HepG2 (cell line): ENCODE data around the gene ERP44. TPM values are rescaled to one million over a fixed set of nuclear protein-coding genes. Genes with fewer than 3 reads are reported as not detected.

Experiments
- ATAC-seq: fragments of 200-7000 bp; cut with Tn5 transposase; 3 replicates; pipeline ENCODE4 v1.9.1; 2020; ENCODE audit warnings: mild to moderate bottlenecking, moderate library complexity
- BruUV-seq: library from RNA; stranded (reverse); fragments of 400-500 nt; replicated peaks from 2 replicates; lab custom pipeline; 2021; lab: Mats Ljungman, UMichigan
- CTCF ChIA-PET: fragments of 300-600 bp; formaldehyde crosslinking; extraction: SDS; loops from one replicate; lab custom pipeline; 2021; ENCODE audit warnings: low total read pairs, inconsistent platforms, low intra/inter-chr PET ratio; lab: Yijun Ruan, JAX
- POLR2A ChIA-PET: fragments of 350-600 bp; sonication (Branson Sonifier 250); formaldehyde crosslinking; loops from one replicate; lab custom pipeline; 2020; ENCODE audit warnings: antibody characterized with exemption, inconsistent platforms; lab: Yijun Ruan, JAX
- DNase-seq: peaks from one replicate; pipeline ENCODE4 v3.0.0-alpha.2; 2015; ENCODE audit warnings: low spot score
- FAIRE-seq: peaks from 3 replicates; lab custom pipeline; 2011; peaks lifted over from hg19 to GRCh38; lab: Jason Lieb, UNC
- H2AFZ ChIP-seq: one replicate; pipeline ENCODE4 v1.6.1; 2011; ENCODE audit warnings: low read length, inconsistent platforms
- H3K27ac ChIP-seq: fragments of 300-600 bp; 3 replicates; pipeline ENCODE4 v1.8.0; 2011; ENCODE audit warnings: mixed run types, mild to moderate bottlenecking, mixed read lengths, low read length, inconsistent platforms; ENCODE audit not compliant: insufficient read depth; ENCODE audit errors: extremely low read length
- H3K27me3 ChIP-seq, 2 experiments: fragments of 200-600 bp in 1 of 2; 2 replicates in 1 of 2; 3 replicates in 1 of 2; pipeline versions ENCODE4 v1.6.0 to v1.8.0; 2011; ENCODE audit warnings: low read length in 2 of 2, mild to moderate bottlenecking in 2 of 2, moderate library complexity in 2 of 2, inconsistent platforms in 1 of 2; ENCODE audit not compliant: insufficient read depth in 2 of 2, control insufficient read depth in 1 of 2
- H3K36me3 ChIP-seq, 2 experiments: fragments of 200-600 bp in 1 of 2; replicated peaks in 1 of 2; 2 replicates in 1 of 2; 3 replicates in 1 of 2; pipeline versions ENCODE4 v1.5.1 to v1.8.0; 2011; ENCODE audit warnings: low read length in 2 of 2, inconsistent platforms in 1 of 2; ENCODE audit not compliant: insufficient read depth in 2 of 2, control insufficient read depth in 1 of 2
- H3K4me1 ChIP-seq: 2 replicates; pipeline ENCODE4 v1.5.1; 2012; ENCODE audit warnings: low read length, inconsistent platforms; ENCODE audit not compliant: insufficient read depth
- H3K4me2 ChIP-seq: 2 replicates; pipeline ENCODE4 v1.6.0; 2011; ENCODE audit warnings: low read depth, low read length, inconsistent platforms
- H3K4me3 ChIP-seq, 3 experiments: fragments of 200-600 bp in 1 of 3; sonication (generic), shearing (Covaris generic) in 1 of 3; replicated peaks in 1 of 3; 2 replicates each; pipeline ENCODE4 v1.5.1; 2011 to 2016; ENCODE audit warnings: low read length in 3 of 3, inconsistent platforms in 2 of 3, low read depth in 2 of 3, mild to moderate bottlenecking in 2 of 3, control low read depth in 1 of 3, mixed read lengths in 1 of 3; ENCODE audit not compliant: insufficient read depth in 1 of 3
- H3K79me2 ChIP-seq: one replicate; pipeline ENCODE4 v1.6.1; 2011; ENCODE audit warnings: low read length, inconsistent platforms; ENCODE audit not compliant: insufficient read depth
- H3K9ac ChIP-seq: 2 replicates; pipeline ENCODE4 v1.6.0; 2011; ENCODE audit warnings: mild to moderate bottlenecking, low read depth, low read length, inconsistent platforms; ENCODE audit not compliant: insufficient read depth
- H3K9me3 ChIP-seq: 2 replicates; pipeline ENCODE4 v1.5.1; 2012; ENCODE audit warnings: mild to moderate bottlenecking, low read length
- H4K20me1 ChIP-seq: 2 replicates; pipeline ENCODE4 v1.6.0; 2011; ENCODE audit warnings: inconsistent platforms, mild to moderate bottlenecking, low read length, moderate library complexity; ENCODE audit not compliant: insufficient read depth
- EZH2 ChIP-seq: conservative IDR thresholded peaks from 2 replicates; pipeline ENCODE4 v1.6.1; 2012; ENCODE audit warnings: mild to moderate bottlenecking, low read depth, low read length, moderate library complexity
- GABPA ChIP-seq, 2 experiments: IDR thresholded peaks; 2 replicates each; pipeline ENCODE4 v1.6.1; 2011 to 2016; ENCODE audit warnings: low read depth in 2 of 2, low read length in 1 of 2, missing biosample characterization in 1 of 2, missing genetic modification characterization in 1 of 2
- HNRNPL ChIP-seq: fragments of 200-400 bp; formaldehyde crosslinking; IDR thresholded peaks from 2 replicates; pipeline ENCODE4 v1.6.1; 2017; ENCODE audit warnings: mild to moderate bottlenecking, low read depth, low read length
- MYPOP ChIP-seq: sonication (generic); formaldehyde crosslinking; IDR thresholded peaks from 2 replicates; pipeline ENCODE4 v1.8.1; 2023; ENCODE audit warnings: mild to moderate bottlenecking, moderate library complexity, missing genetic modification reagents
- SNAPC4 ChIP-seq: sonication (generic); formaldehyde crosslinking; IDR thresholded peaks from 2 replicates; pipeline ENCODE4 v1.4.0; 2020; ENCODE audit warnings: mild to moderate bottlenecking, missing genetic modification reagents
- SP4 ChIP-seq: sonication (generic); formaldehyde crosslinking; IDR thresholded peaks from 2 replicates; pipeline ENCODE4 v1.8.1; 2023; ENCODE audit warnings: mild to moderate bottlenecking, missing genetic modification reagents
- SYNCRIP ChIP-seq: fragments of 200-400 bp; formaldehyde crosslinking; IDR thresholded peaks from 2 replicates; pipeline ENCODE4 v1.6.1; 2018; ENCODE audit warnings: mild to moderate bottlenecking, low read depth, low read length; ENCODE audit not compliant: insufficient read depth
- TCF7 ChIP-seq: sonication (generic); IDR thresholded peaks from 2 replicates; pipeline ENCODE4 v1.6.1; 2016; ENCODE audit warnings: antibody characterized with exemption, low read depth
- YY1 ChIP-seq: IDR thresholded peaks from 2 replicates; pipeline ENCODE4 v1.6.1; 2011; ENCODE audit warnings: low read length, low read depth, moderate library complexity, mild to moderate bottlenecking; ENCODE audit not compliant: insufficient read depth, insufficient replicate concordance
- ZC3H4 ChIP-seq: sonication (generic); formaldehyde crosslinking; IDR thresholded peaks from 2 replicates; pipeline ENCODE4 v1.4.0; 2020; ENCODE audit warnings: missing genetic modification reagents, borderline replicate concordance
- ZNF232 ChIP-seq: sonication (generic); formaldehyde crosslinking; IDR thresholded peaks from 2 replicates; pipeline ENCODE4 v1.4.0; 2020; ENCODE audit warnings: missing genetic modification reagents, borderline replicate concordance
- ZNF30 ChIP-seq: sonication (generic); formaldehyde crosslinking; IDR thresholded peaks from 2 replicates; pipeline ENCODE4 v1.5.0; 2020; ENCODE audit warnings: mild to moderate bottlenecking, missing genetic modification reagents
- ZNF430 ChIP-seq: sonication (generic); formaldehyde crosslinking; IDR thresholded peaks from 2 replicates; pipeline ENCODE4 v1.9.0; 2021; ENCODE audit warnings: mild to moderate bottlenecking, missing genetic modification reagents
- ZNF816 ChIP-seq: sonication (generic); formaldehyde crosslinking; IDR thresholded peaks from 2 replicates; pipeline ENCODE4 v1.8.0; 2022; ENCODE audit warnings: missing genetic modification reagents, mild to moderate bottlenecking, borderline replicate concordance
- ZNF883 ChIP-seq: sonication (generic); formaldehyde crosslinking; IDR thresholded peaks from 2 replicates; pipeline ENCODE4 v1.5.1; 2020; ENCODE audit warnings: mild to moderate bottlenecking, missing genetic modification reagents; ENCODE audit errors: not compliant biosample characterization
- ZSCAN25 ChIP-seq: sonication (generic); formaldehyde crosslinking; IDR thresholded peaks from 2 replicates; pipeline ENCODE4 v1.8.0; 2022; ENCODE audit warnings: mild to moderate bottlenecking, missing genetic modification reagents
- in situ Hi-C: cut with HindIII; loops from 2 replicates; pipeline ENCODE4 v1.10.0; 2017; ENCODE audit warnings: low pct_unique_long_range_greater_than_20kb; ENCODE audit not compliant: extremely low pct_ligation_motif_present
- intact Hi-C: fragments of 100-400 bp; cut with micrococcal nuclease; formaldehyde crosslinking; loops from one replicate; pipeline ENCODE4 v1.10.0; 2022; ENCODE audit not compliant: unreplicated experiment
- polyA plus RNA-seq, 8 experiments: library from polyadenylated mRNA; depleted of rRNA in 3 of 8; stranded (reverse) in 7 of 8; unstranded in 1 of 8; fragments of >200 nt; fragmentation: Illumina TruSeq in 4 of 8; extraction: Trizol in 4 of 8; gene quantifications; 2 replicates each; pipeline versions ENCODE4 v1.2.1 to v1.2.3, GENCODE V29; 2011 to 2016; ENCODE audit warnings: low read depth in 4 of 8, missing spikeins in 1 of 8, mixed read lengths in 1 of 8; ENCODE audit not compliant: insufficient read depth in 1 of 8
- total RNA-seq, 5 experiments: library from RNA; depleted of rRNA; stranded (reverse); fragments of >200 nt; fragmentation: Illumina TruSeq; extraction: Trizol; gene quantifications; 2 replicates each; pipeline ENCODE4 v1.2.3, GENCODE V29; 2016; ENCODE audit warnings: low read depth in 1 of 5

ERP44 gene
- total and polyA plus RNA-seq, 2 of the 13 experiments (the other 11 are each of a cell fraction or from before 2014, with no cell fraction given): 8.9 to 13.8 TPM

GRCh38 chr9:99986642-99987041, 112.2 kb downstream of the ERP44 start:
- Histone ChIP-seq H3K4me1 (no peaks in the 10 kb centered on the region), H3K9me3 (no peaks in the 10 kb centered on the region), H3K36me3 (peaks cover 1 to 4% of the 10 kb centered on the region in 2 experiments; a peak in 1 of 5 replicates), H3K27me3 (no peaks in the 10 kb centered on the region), H3K27ac (no peak overlapping the region), H2AFZ (no peak overlapping the region), H4K20me1 (no peaks in the 10 kb centered on the region), H3K4me2 (no peak overlapping the region), H3K79me2 (no peaks in the 10 kb centered on the region), H3K9ac (no peak overlapping the region), H3K4me3 (no peak overlapping the region)
- in situ Hi-C loops (no loop called here), intact Hi-C loops (no loop called here)
- ChIA-PET CTCF (no interaction called here), POLR2A (no interaction called here)
- TF ChIP-seq ZNF30 (CRISPR knock-in tag): no peak
- TF ChIP-seq ZSCAN25 (CRISPR knock-in tag): no peak
- TF ChIP-seq ZNF430 (CRISPR knock-in tag): no peak
- TF ChIP-seq YY1: no peak
- no peak for TF ChIP-seq ZNF232 (CRISPR knock-in tag)
- no peak for TF ChIP-seq ZNF883 (CRISPR knock-in tag)
- no peak for TF ChIP-seq MYPOP (CRISPR knock-in tag)
- no peak for TF ChIP-seq ZC3H4
- no peak for TF ChIP-seq SNAPC4
- TF ChIP-seq GABPA (IDR thresholded peaks at IDR 0.05; ENCODE audit: low read depth, low read length): no peak
- no peak for TF ChIP-seq GABPA (CRISPR knock-in tag; IDR thresholded peaks at IDR 0.05; ENCODE audit: low read depth)
- no peak for TF ChIP-seq EZH2
- no peak for TF ChIP-seq SYNCRIP
- no peak for TF ChIP-seq TCF7
- TF ChIP-seq SP4 (CRISPR knock-in tag): no peak
- TF ChIP-seq HNRNPL: no peak
- no peak for TF ChIP-seq ZNF816
- no TSS peak for BruUV-seq
- FAIRE-seq: no peak
- no peak for ATAC-seq
- DNase-seq: no peak
